ENCODE data around the gene ST8SIA4. TPM values are rescaled to one million over a fixed set of nuclear protein-coding genes. Genes with fewer than 3 reads are reported as not detected.

ST8SIA4 gene
- total RNA-seq, 1 experiment from 2014 or later, result 20.4 TPM

- Histone ChIP-seq H3K27me3 (ENCODE audit: low read length) (no peaks in the 10 kb centered on the region), H3K9me3 (ENCODE audit: low read length) (no peaks in the 10 kb centered on the region), H3K27ac (ENCODE audit: low read length) (peak overlapping the region; percentile 96), H3K9ac (ENCODE audit: low read length) (peak overlapping the region; percentile 51; the same call in 1 of the 2 replicates), H3K36me3 (ENCODE audit: insufficient read depth, low read length) (no peaks in the 10 kb centered on the region), H3K4me1 (ENCODE audit: low read length) (peaks cover 63% of the 10 kb centered on the region), H3K4me2 (ENCODE audit: low read depth, low read length, poor library complexity, severe bottlenecking) (peak overlapping the region; percentile 71), H3K4me3 (ENCODE audit: low read length) (peak overlapping the region; percentile 33; the same call in 1 of the 2 replicates), H3K9me2 (replicated peaks; ENCODE audit: insufficient read depth, low read length) (no peaks in the 10 kb centered on the region), H4K20me1 (ENCODE audit: insufficient read depth, low read depth, low read length) (no peaks in the 10 kb centered on the region), H3K79me2 (ENCODE audit: low read length) (no peaks in the 10 kb centered on the region), H2AFZ (ENCODE audit: low read length) (no peak overlapping the region)
- no peak for DNase-seq
Observed at GRCh38 chr5:100852051-100852450, 51.0 kb downstream of the ST8SIA4 start.

DNA sequence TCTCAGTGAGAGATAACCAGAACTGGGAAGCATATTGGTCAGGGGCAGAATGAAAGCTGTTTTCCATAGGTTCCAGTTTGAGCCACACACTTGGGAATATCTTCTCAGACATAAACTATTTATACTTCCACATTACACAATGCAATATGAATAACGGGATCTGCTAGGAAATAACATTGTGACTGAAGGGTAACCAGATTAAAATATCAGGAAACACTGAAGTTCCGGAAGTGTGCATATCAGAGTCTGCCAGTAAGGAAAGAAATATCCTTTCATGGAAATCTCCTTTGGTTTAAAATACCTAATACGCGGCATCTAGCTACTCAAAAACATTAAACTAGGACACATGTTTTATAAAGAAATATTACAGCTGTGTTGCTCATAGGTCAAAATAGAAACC lies 56.3 kb downstream of the ST8SIA4 start:
- Histone ChIP-seq H3K9ac (ENCODE audit: low read length) (no peak overlapping the region), H4K20me1 (ENCODE audit: insufficient read depth, low read depth, low read length) (no peaks in the 10 kb centered on the region), H3K4me2 (ENCODE audit: low read depth, low read length, poor library complexity, severe bottlenecking) (peak overlapping the region; percentile 3), H3K9me3 (ENCODE audit: low read length) (no peaks in the 10 kb centered on the region), H3K4me1 (ENCODE audit: low read length) (peaks cover 39% of the 10 kb centered on the region), H3K36me3 (ENCODE audit: insufficient read depth, low read length) (no peaks in the 10 kb centered on the region), H3K9me2 (replicated peaks; ENCODE audit: insufficient read depth, low read length) (no peaks in the 10 kb centered on the region), H3K27ac (ENCODE audit: low read length) (peak overlapping the region; percentile 27; the same call in 1 of the 2 replicates), H2AFZ (ENCODE audit: low read length) (no peak overlapping the region), H3K4me3 (ENCODE audit: low read length) (no peak overlapping the region), H3K79me2 (ENCODE audit: low read length) (no peaks in the 10 kb centered on the region), H3K27me3 (ENCODE audit: low read length) (no peaks in the 10 kb centered on the region)
- no peak for DNase-seq

- Histone ChIP-seq H3K4me2 (ENCODE audit: low read depth, low read length, poor library complexity, severe bottlenecking) (peak overlapping the region; percentile 41), H3K9ac (ENCODE audit: low read length) (no peak overlapping the region), H3K4me1 (ENCODE audit: low read length) (peaks cover 67% of the 10 kb centered on the region), H3K9me2 (replicated peaks; ENCODE audit: insufficient read depth, low read length) (no peaks in the 10 kb centered on the region), H3K36me3 (ENCODE audit: insufficient read depth, low read length) (no peaks in the 10 kb centered on the region), H3K27me3 (ENCODE audit: low read length) (no peaks in the 10 kb centered on the region), H3K27ac (ENCODE audit: low read length) (peak overlapping the region; percentile 69), H3K9me3 (ENCODE audit: low read length) (no peaks in the 10 kb centered on the region), H3K79me2 (ENCODE audit: low read length) (no peaks in the 10 kb centered on the region), H3K4me3 (ENCODE audit: low read length) (no peak overlapping the region), H2AFZ (ENCODE audit: low read length) (no peak overlapping the region), H4K20me1 (ENCODE audit: insufficient read depth, low read depth, low read length) (no peaks in the 10 kb centered on the region)
- no peak for DNase-seq
Observed at GRCh38 chr5:100842080-100842479, 61.0 kb downstream of the ST8SIA4 start.

DNA sequence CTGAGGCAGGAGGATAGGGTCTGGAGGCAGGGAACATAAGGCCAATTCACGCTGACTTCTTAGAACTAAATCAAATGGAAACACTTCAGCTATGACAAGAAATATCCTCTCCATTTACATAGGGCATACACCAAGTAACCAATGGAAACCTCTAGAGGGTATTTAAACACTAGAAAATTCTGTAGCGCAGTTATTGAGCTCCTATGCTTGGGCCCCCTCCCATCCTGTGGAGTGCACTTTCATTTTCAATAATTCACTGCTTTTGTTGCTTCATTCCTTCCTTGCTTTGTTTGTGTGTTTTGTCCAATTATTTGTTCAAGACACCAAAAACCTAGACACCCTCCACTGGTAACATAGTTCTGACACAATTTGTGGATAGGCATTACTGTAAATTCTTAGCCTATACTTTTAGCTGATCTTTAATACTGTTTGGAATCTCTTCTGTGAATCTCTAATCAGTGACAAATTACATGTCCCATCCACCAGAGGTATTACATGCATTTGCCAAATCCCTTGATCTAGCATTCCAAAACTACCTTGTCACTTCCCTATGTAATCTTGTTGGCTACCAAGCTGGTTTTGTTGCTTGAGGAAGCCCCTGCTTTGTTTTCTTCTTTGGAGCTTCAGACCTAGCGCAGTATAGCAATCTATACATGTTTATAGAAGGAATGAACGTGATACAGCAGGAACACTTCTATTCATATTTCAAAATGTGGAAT lies 61.6 kb downstream of the ST8SIA4 start:
- H3K4me2 ChIP-seq (ENCODE audit: low read depth, low read length, poor library complexity, severe bottlenecking), result peak overlapping the region; percentile 41
- H2AFZ ChIP-seq (ENCODE audit: low read length), result no peak overlapping the region
- no peaks in the 10 kb centered on the region for H3K9me2 ChIP-seq (replicated peaks; ENCODE audit: insufficient read depth, low read length)
- no peaks in the 10 kb centered on the region for H3K36me3 ChIP-seq (ENCODE audit: insufficient read depth, low read length)
- H3K4me1 ChIP-seq (ENCODE audit: low read length), result peaks cover 67% of the 10 kb centered on the region
- H3K9me3 ChIP-seq (ENCODE audit: low read length), result no peaks in the 10 kb centered on the region
- H3K79me2 ChIP-seq (ENCODE audit: low read length), result no peaks in the 10 kb centered on the region
- DNase-seq, result no peak
- peak overlapping the region; percentile 69 for H3K27ac ChIP-seq (ENCODE audit: low read length)
- H3K27me3 ChIP-seq (ENCODE audit: low read length), result no peaks in the 10 kb centered on the region
- H3K9ac ChIP-seq (ENCODE audit: low read length), result peak overlapping the region; percentile 13
- H4K20me1 ChIP-seq (ENCODE audit: insufficient read depth, low read depth, low read length), result no peaks in the 10 kb centered on the region
- no peak overlapping the region; the same call in 1 of the 2 replicates for H3K4me3 ChIP-seq (ENCODE audit: low read length)

DNA sequence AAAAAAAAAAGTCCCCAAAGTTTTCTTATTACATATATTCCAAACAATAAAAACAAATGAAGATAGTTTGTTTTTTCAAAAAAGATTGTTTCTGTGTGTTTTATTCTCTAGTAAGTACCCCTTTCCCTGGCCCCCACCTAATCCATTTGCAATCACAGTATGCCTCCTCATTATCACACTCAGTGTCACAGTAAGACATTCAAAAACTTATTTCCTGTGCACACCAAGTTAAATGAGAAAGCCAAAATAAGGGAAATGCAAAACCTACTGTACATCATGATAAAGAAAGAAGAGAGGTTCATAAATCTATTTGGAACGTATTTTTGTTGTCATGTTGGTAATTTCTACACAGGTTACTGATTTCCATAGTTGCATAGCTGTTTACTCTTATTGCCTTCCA lies 62.3 kb downstream of the ST8SIA4 start:
- Histone ChIP-seq H2AFZ (ENCODE audit: low read length) (no peak overlapping the region), H3K9me2 (replicated peaks; ENCODE audit: insufficient read depth, low read length) (no peaks in the 10 kb centered on the region), H3K27me3 (ENCODE audit: low read length) (no peaks in the 10 kb centered on the region), H3K4me3 (ENCODE audit: low read length) (peak overlapping the region; percentile 3; the same call in 1 of the 2 replicates), H3K36me3 (ENCODE audit: insufficient read depth, low read length) (no peaks in the 10 kb centered on the region), H3K9ac (ENCODE audit: low read length) (0 out of 2 replicates have a peak overlapping the region, but pooled peaks have one; percentile 4), H3K79me2 (ENCODE audit: low read length) (no peaks in the 10 kb centered on the region), H3K9me3 (ENCODE audit: low read length) (no peaks in the 10 kb centered on the region), H3K4me1 (ENCODE audit: low read length) (peaks cover 66% of the 10 kb centered on the region), H4K20me1 (ENCODE audit: insufficient read depth, low read depth, low read length) (no peaks in the 10 kb centered on the region), H3K27ac (ENCODE audit: low read length) (peak overlapping the region; percentile 69), H3K4me2 (ENCODE audit: low read depth, low read length, poor library complexity, severe bottlenecking) (peak overlapping the region; percentile 41)
- no peak for DNase-seq

GRCh38 chr5:100840370-100840769 lies 62.7 kb downstream of the ST8SIA4 start:
- H3K36me3 ChIP-seq (ENCODE audit: insufficient read depth, low read length), result no peaks in the 10 kb centered on the region
- no peaks in the 10 kb centered on the region for H3K79me2 ChIP-seq (ENCODE audit: low read length)
- H3K9me2 ChIP-seq (replicated peaks; ENCODE audit: insufficient read depth, low read length), result no peaks in the 10 kb centered on the region
- 0 out of 2 replicates have a peak overlapping the region, but pooled peaks have one; percentile 34 for H2AFZ ChIP-seq (ENCODE audit: low read length)
- no peaks in the 10 kb centered on the region for H3K9me3 ChIP-seq (ENCODE audit: low read length)
- H3K27ac ChIP-seq (ENCODE audit: low read length), result peak overlapping the region; percentile 69
- H3K4me3 ChIP-seq (ENCODE audit: low read length), result no peak overlapping the region
- H3K4me1 ChIP-seq (ENCODE audit: low read length), result peaks cover 65% of the 10 kb centered on the region
- H3K27me3 ChIP-seq (ENCODE audit: low read length), result no peaks in the 10 kb centered on the region
- H3K9ac ChIP-seq (ENCODE audit: low read length), result 0 out of 2 replicates have a peak overlapping the region, but pooled peaks have one; percentile 4
- no peaks in the 10 kb centered on the region for H4K20me1 ChIP-seq (ENCODE audit: insufficient read depth, low read depth, low read length)
- peak; percentile 63 for DNase-seq
- H3K4me2 ChIP-seq (ENCODE audit: low read depth, low read length, poor library complexity, severe bottlenecking), result peak overlapping the region; percentile 41

- H3K27ac ChIP-seq (ENCODE audit: low read length), result peak overlapping the region; percentile 31; the same call in 1 of the 2 replicates
- H2AFZ ChIP-seq (ENCODE audit: low read length), result no peak overlapping the region
Observed at GRCh38 chr5:100838048-100838473, 65.0 kb downstream of the ST8SIA4 start.

DNA sequence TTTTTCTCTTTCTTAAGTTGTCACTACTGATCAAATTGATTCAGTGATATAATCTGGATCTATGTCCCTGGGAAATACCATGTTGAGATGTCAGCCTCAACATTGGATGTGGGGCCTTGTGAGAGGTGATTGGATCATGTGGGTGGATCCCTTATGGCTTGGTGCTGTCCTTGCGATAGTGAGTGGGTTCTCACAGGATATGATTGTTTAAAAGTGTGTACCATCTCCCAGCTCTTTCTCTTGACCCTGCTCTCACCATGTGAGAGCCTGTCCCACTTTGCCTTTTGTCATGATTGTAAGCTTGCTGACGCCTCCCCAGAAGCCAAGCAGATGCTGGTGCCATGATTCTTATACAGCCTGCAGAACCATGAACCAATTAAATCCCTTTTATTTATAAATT lies 68.6 kb downstream of the ST8SIA4 start:
- Histone ChIP-seq H3K79me2 (ENCODE audit: low read length) (no peaks in the 10 kb centered on the region), H3K9ac (ENCODE audit: low read length) (no peak overlapping the region), H3K27ac (ENCODE audit: low read length) (no peak overlapping the region), H3K27me3 (ENCODE audit: low read length) (no peaks in the 10 kb centered on the region), H3K4me3 (ENCODE audit: low read length) (no peak overlapping the region), H3K9me2 (replicated peaks; ENCODE audit: insufficient read depth, low read length) (no peaks in the 10 kb centered on the region), H2AFZ (ENCODE audit: low read length) (no peak overlapping the region), H4K20me1 (ENCODE audit: insufficient read depth, low read depth, low read length) (no peaks in the 10 kb centered on the region), H3K4me2 (ENCODE audit: low read depth, low read length, poor library complexity, severe bottlenecking) (no peak overlapping the region), H3K9me3 (ENCODE audit: low read length) (no peaks in the 10 kb centered on the region), H3K36me3 (ENCODE audit: insufficient read depth, low read length) (no peaks in the 10 kb centered on the region), H3K4me1 (ENCODE audit: low read length) (peaks cover 29% of the 10 kb centered on the region)
- DNase-seq, result no peak

More at GRCh38 chr5:100838048-100838473, 65.0 kb downstream of the ST8SIA4 start:
- no peak overlapping the region for H3K4me2 ChIP-seq (ENCODE audit: low read depth, low read length, poor library complexity, severe bottlenecking)
- no peaks in the 10 kb centered on the region for H3K27me3 ChIP-seq (ENCODE audit: low read length)
- no peaks in the 10 kb centered on the region for H3K79me2 ChIP-seq (ENCODE audit: low read length)
- H3K9me2 ChIP-seq (replicated peaks; ENCODE audit: insufficient read depth, low read length), result no peaks in the 10 kb centered on the region
- no peaks in the 10 kb centered on the region for H3K36me3 ChIP-seq (ENCODE audit: insufficient read depth, low read length)
- H3K9ac ChIP-seq (ENCODE audit: low read length), result no peak overlapping the region
- DNase-seq, result no peak
- no peaks in the 10 kb centered on the region for H3K9me3 ChIP-seq (ENCODE audit: low read length)
- H4K20me1 ChIP-seq (ENCODE audit: insufficient read depth, low read depth, low read length), result no peaks in the 10 kb centered on the region
- no peak overlapping the region for H3K4me3 ChIP-seq (ENCODE audit: low read length)
- H3K4me1 ChIP-seq (ENCODE audit: low read length), result peaks cover 61% of the 10 kb centered on the region

Data from Karpas-422 (cell line).